PC-9 (cell line): Measurements from ENCODE around the gene TLE4. TPM values are rescaled to one million over a fixed set of nuclear protein-coding genes. Genes with fewer than 3 reads are reported as not detected.

ENCODE experiments used
- BruUV-seq: library from RNA; stranded (reverse); fragments of 400-500 nt; replicated peaks from 2 replicates; lab custom pipeline; 2021; lab: Mats Ljungman, UMichigan
- CTCF ChIA-PET: fragments of 300-600 bp; sonication (Branson Sonifier 250); formaldehyde crosslinking; loops from one replicate; lab custom pipeline; 2022; ENCODE audit warnings: antibody characterized with exemption; lab: Charles Lee
- POLR2A ChIA-PET: fragments of 300-600 bp; sonication (Branson Sonifier 250); formaldehyde crosslinking; loops from one replicate; lab custom pipeline; 2022; ENCODE audit warnings: antibody characterized with exemption; ENCODE audit not compliant: unreplicated experiment; lab: Charles Lee
- DNase-seq, 2 experiments: peaks; one replicate each; pipeline versions ENCODE4 v3.0.0 to v3.0.0-alpha.2; 2015 to 2022; ENCODE audit warnings: mixed read lengths in 1 of 2
- H2AFZ ChIP-seq: fragments of 200-600 bp; sonication (generic); 2 replicates; pipeline ENCODE4 v1.8.1; 2017; ENCODE audit warnings: antibody characterized with exemption
- H3F3A ChIP-seq: fragments of 200-600 bp; sonication (generic); 2 replicates; pipeline ENCODE4 v1.8.1; 2017; ENCODE audit warnings: antibody characterized with exemption, mild to moderate bottlenecking, low read depth; ENCODE audit not compliant: insufficient read depth
- H3K27ac ChIP-seq: fragments of 200-600 bp; sonication (generic); 2 replicates; pipeline ENCODE4 v1.6.1; 2016; ENCODE audit warnings: mixed run types
- H3K27me3 ChIP-seq: fragments of 200-600 bp; sonication (generic); 2 replicates; pipeline ENCODE4 v1.6.1; 2016; ENCODE audit warnings: low read depth, mixed run types; ENCODE audit not compliant: insufficient read depth
- H3K36me3 ChIP-seq: fragments of 200-600 bp; sonication (generic); 2 replicates; pipeline ENCODE4 v1.6.1; 2016; ENCODE audit warnings: low read depth, mixed run types
- H3K4me1 ChIP-seq: fragments of 200-600 bp; sonication (generic); replicated peaks from 2 replicates; pipeline ENCODE4 v1.6.1; 2016; ENCODE audit warnings: mixed run types; ENCODE audit not compliant: insufficient read depth
- H3K4me2 ChIP-seq: fragments of 200-600 bp; sonication (generic); 2 replicates; pipeline ENCODE4 v1.6.1; 2017; ENCODE audit warnings: mixed run types
- H3K4me3 ChIP-seq: fragments of 200-600 bp; sonication (generic); 2 replicates; pipeline ENCODE4 v1.6.1; 2016; ENCODE audit warnings: mixed run types
- H3K79me2 ChIP-seq: fragments of 200-600 bp; sonication (generic); 2 replicates; pipeline ENCODE4 v1.6.1; 2017; ENCODE audit warnings: low read depth, mixed run types
- H3K9me2 ChIP-seq: fragments of 200-600 bp; sonication (generic); 2 replicates; pipeline ENCODE4 v1.8.1; 2017; ENCODE audit warnings: mild to moderate bottlenecking; ENCODE audit not compliant: insufficient read depth
- H3K9me3 ChIP-seq: fragments of 200-600 bp; sonication (generic); 2 replicates; pipeline ENCODE4 v1.8.1; 2016; ENCODE audit warnings: low read depth; ENCODE audit not compliant: insufficient read depth
- H4K20me1 ChIP-seq: fragments of 200-600 bp; sonication (generic); 2 replicates; pipeline ENCODE4 v1.8.1; 2017; ENCODE audit not compliant: insufficient read depth
- CTCF ChIP-seq: fragments of 200-600 bp; sonication (generic); conservative IDR thresholded peaks from 2 replicates; pipeline ENCODE4 v1.6.1; 2017; ENCODE audit warnings: mixed run types, antibody characterized with exemption, mild to moderate bottlenecking, moderate library complexity
- EZH2 ChIP-seq: fragments of 200-600 bp; sonication (generic); IDR thresholded peaks from 2 replicates; pipeline ENCODE4 v1.8.0; 2017; ENCODE audit warnings: antibody characterized with exemption, low read depth
- intact Hi-C: fragments of 100-400 bp; cut with micrococcal nuclease; formaldehyde crosslinking; loops from one replicate; pipeline ENCODE4 v1.10.0; 2022; ENCODE audit not compliant: unreplicated experiment
- total RNA-seq: library from RNA; stranded (reverse); gene quantifications from 2 replicates; pipeline ENCODE4 v1.2.3, GENCODE V29; 2021

Gene TLE4
- total RNA-seq, 1 experiment from 2014 or later: not detected

DNA sequence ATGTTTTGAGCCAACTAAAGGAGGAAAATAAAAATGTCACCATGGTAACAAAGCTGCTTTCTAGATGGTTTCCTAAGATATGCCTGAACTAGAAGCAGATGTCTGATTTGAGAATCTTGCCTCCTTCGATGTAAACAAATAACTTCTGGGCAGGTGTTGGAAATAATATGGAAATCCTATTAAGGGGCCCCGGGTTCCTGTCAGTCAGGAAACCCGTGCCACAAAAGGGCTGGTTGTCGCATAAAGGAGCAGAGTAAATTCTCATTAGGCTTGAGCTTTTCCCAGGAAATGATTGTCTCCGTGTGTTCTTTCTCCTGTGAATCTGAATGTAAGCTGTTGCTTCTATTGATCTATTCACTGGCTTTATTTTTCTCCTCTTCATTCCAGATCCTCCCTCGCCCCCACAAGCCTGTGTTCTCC is 90.8 kb downstream of the TLE4 start:
- Histone ChIP-seq H3K4me3 (no peak overlapping the region), H3K36me3 (no peaks in the 10 kb centered on the region), H4K20me1 (no peaks in the 10 kb centered on the region), H3K9me2 (no peaks in the 10 kb centered on the region), H2AFZ (no peak overlapping the region), H3F3A (no peaks in the 10 kb centered on the region), H3K4me1 (no peaks in the 10 kb centered on the region), H3K9me3 (no peaks in the 10 kb centered on the region), H3K4me2 (no peak overlapping the region), H3K27ac (no peak overlapping the region), H3K79me2 (no peaks in the 10 kb centered on the region), H3K27me3 (peaks cover 32% of the 10 kb centered on the region)
- DNase-seq: no peak
- BruUV-seq: no TSS peak
- CTCF ChIA-PET: no interaction called here
- intact Hi-C loops: no loop called here
- TF ChIP-seq EZH2: no peak
- no peak for TF ChIP-seq CTCF
- POLR2A ChIA-PET: no interaction called here

GRCh38 chr9:79663300-79663699 is 91.5 kb downstream of the TLE4 start:
- no peaks in the 10 kb centered on the region for H3K9me3 ChIP-seq
- no peaks in the 10 kb centered on the region for H3F3A ChIP-seq
- no peak overlapping the region for H3K4me2 ChIP-seq
- H3K9me2 ChIP-seq: no peaks in the 10 kb centered on the region
- POLR2A ChIA-PET: no interaction called here
- peaks cover 34% of the 10 kb centered on the region for H3K27me3 ChIP-seq
- H2AFZ ChIP-seq: no peak overlapping the region
- H3K4me1 ChIP-seq: no peaks in the 10 kb centered on the region
- intact Hi-C loops: no loop called here
- no peaks in the 10 kb centered on the region for H3K36me3 ChIP-seq
- no peak overlapping the region for H3K4me3 ChIP-seq
- H4K20me1 ChIP-seq: no peaks in the 10 kb centered on the region
- BruUV-seq: no TSS peak
- CTCF ChIA-PET: no interaction called here
- H3K27ac ChIP-seq: no peak overlapping the region
- no peaks in the 10 kb centered on the region for H3K79me2 ChIP-seq
- TF ChIP-seq EZH2: no peak
- no peak for TF ChIP-seq CTCF
- DNase-seq: no peak

DNA sequence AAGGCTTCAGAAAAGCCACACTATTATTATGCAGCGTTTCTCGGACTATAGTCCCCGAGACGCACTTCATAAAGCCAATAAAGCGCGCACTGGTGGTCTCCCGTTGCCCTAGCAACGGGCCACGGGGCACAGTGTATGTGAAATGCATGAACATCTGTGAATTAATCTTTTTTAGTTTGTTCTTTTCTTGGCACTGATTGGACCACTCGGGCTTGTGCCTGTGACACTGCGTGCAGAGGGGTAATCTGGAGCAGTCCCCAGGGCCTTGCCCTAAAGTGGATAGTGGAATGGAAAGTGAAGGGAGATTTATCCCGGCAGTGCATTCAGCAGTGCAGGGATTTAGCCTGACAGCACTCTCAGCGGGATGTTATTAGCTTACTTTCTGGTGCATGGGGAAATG is 92.1 kb downstream of the TLE4 start:
- no peaks in the 10 kb centered on the region for H4K20me1 ChIP-seq
- no peak overlapping the region for H3K4me3 ChIP-seq
- no peaks in the 10 kb centered on the region for H3K36me3 ChIP-seq
- no peak overlapping the region for H3K27ac ChIP-seq
- ChIA-PET CTCF (interaction anchor here (0.7 kb wide), 1 partner anchor 396 kb away, joined by 3 read pairs; no protein-coding TSS in a partner anchor), POLR2A (no interaction called here)
- intact Hi-C loops: no loop called here
- DNase-seq: no peak
- H2AFZ ChIP-seq: no peak overlapping the region
- peaks cover 40% of the 10 kb centered on the region for H3K27me3 ChIP-seq
- TF ChIP-seq CTCF (no peak), EZH2 (no peak)
- no TSS peak for BruUV-seq
- H3K9me2 ChIP-seq: no peaks in the 10 kb centered on the region
- H3K9me3 ChIP-seq: no peaks in the 10 kb centered on the region
- no peak overlapping the region for H3K4me2 ChIP-seq
- no peaks in the 10 kb centered on the region for H3K4me1 ChIP-seq
- H3K79me2 ChIP-seq: no peaks in the 10 kb centered on the region
- no peaks in the 10 kb centered on the region for H3F3A ChIP-seq
